Measurements from ENCODE around the gene DLG1. TPM values are rescaled to one million over a fixed set of nuclear protein-coding genes. Genes with fewer than 3 reads are reported as not detected.

DLG1 gene
- total RNA-seq, 1 experiment from 2014 or later, result 90.2 TPM

GRCh38 chr3:197167549-197167948, 130.9 kb downstream of the DLG1 start:
- Histone ChIP-seq H3K36me3 (ENCODE audit: control insufficient read depth, insufficient read depth, low read length) (no peaks in the 10 kb centered on the region), H3K9me3 (ENCODE audit: control insufficient read depth, insufficient read depth, low read depth, low read length) (no peaks in the 10 kb centered on the region), H3K4me3 (ENCODE audit: low read depth in 2 of 2, low read length in 2 of 2) (no peak overlapping the region), H3K4me1 (ENCODE audit: control insufficient read depth, insufficient read depth, low read length) (no peaks in the 10 kb centered on the region), H3K27me3 (ENCODE audit: control insufficient read depth, insufficient read depth, low read length) (no peaks in the 10 kb centered on the region), H3K27ac (ENCODE audit: low read length) (no peak overlapping the region)
- ChIA-PET CTCF (no interaction called here), POLR2A (no interaction called here)
- BruUV-seq (replicated peaks), result no TSS peak
- ATAC-seq (no peak), DNase-seq (ENCODE audit: low read depth, low spot score) (no peak)
- TF ChIP-seq, protein P1, sequence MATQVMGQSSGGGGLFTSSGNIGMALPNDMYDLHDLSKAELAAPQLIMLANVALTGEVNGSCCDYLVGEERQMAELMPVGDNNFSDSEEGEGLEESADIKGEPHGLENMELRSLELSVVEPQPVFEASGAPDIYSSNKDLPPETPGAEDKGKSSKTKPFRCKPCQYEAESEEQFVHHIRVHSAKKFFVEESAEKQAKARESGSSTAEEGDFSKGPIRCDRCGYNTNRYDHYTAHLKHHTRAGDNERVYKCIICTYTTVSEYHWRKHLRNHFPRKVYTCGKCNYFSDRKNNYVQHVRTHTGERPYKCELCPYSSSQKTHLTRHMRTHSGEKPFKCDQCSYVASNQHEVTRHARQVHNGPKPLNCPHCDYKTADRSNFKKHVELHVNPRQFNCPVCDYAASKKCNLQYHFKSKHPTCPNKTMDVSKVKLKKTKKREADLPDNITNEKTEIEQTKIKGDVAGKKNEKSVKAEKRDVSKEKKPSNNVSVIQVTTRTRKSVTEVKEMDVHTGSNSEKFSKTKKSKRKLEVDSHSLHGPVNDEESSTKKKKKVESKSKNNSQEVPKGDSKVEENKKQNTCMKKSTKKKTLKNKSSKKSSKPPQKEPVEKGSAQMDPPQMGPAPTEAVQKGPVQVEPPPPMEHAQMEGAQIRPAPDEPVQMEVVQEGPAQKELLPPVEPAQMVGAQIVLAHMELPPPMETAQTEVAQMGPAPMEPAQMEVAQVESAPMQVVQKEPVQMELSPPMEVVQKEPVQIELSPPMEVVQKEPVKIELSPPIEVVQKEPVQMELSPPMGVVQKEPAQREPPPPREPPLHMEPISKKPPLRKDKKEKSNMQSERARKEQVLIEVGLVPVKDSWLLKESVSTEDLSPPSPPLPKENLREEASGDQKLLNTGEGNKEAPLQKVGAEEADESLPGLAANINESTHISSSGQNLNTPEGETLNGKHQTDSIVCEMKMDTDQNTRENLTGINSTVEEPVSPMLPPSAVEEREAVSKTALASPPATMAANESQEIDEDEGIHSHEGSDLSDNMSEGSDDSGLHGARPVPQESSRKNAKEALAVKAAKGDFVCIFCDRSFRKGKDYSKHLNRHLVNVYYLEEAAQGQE (IDR thresholded peaks at IDR 0.05; ENCODE audit: insufficient read depth in 1 of 2, low read depth in 2 of 2, low read length in 1 of 2), result no peak
- TF ChIP-seq, protein P2, sequence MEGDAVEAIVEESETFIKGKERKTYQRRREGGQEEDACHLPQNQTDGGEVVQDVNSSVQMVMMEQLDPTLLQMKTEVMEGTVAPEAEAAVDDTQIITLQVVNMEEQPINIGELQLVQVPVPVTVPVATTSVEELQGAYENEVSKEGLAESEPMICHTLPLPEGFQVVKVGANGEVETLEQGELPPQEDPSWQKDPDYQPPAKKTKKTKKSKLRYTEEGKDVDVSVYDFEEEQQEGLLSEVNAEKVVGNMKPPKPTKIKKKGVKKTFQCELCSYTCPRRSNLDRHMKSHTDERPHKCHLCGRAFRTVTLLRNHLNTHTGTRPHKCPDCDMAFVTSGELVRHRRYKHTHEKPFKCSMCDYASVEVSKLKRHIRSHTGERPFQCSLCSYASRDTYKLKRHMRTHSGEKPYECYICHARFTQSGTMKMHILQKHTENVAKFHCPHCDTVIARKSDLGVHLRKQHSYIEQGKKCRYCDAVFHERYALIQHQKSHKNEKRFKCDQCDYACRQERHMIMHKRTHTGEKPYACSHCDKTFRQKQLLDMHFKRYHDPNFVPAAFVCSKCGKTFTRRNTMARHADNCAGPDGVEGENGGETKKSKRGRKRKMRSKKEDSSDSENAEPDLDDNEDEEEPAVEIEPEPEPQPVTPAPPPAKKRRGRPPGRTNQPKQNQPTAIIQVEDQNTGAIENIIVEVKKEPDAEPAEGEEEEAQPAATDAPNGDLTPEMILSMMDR (IDR thresholded peaks at IDR 0.05), result no peak
- no peak for TF ChIP-seq POLR2AphosphoS5 (IDR thresholded peaks at IDR 0.05; ENCODE audit: low read depth, low read length)
- intact Hi-C loops (cut with micrococcal nuclease; ENCODE audit: unreplicated experiment), result no loop called here
- in situ Hi-C loops (cut with HindIII; ENCODE audit: low pct_unique_long_range_greater_than_20kb, low sequenced_read_pairs), result no loop called here

DNA sequence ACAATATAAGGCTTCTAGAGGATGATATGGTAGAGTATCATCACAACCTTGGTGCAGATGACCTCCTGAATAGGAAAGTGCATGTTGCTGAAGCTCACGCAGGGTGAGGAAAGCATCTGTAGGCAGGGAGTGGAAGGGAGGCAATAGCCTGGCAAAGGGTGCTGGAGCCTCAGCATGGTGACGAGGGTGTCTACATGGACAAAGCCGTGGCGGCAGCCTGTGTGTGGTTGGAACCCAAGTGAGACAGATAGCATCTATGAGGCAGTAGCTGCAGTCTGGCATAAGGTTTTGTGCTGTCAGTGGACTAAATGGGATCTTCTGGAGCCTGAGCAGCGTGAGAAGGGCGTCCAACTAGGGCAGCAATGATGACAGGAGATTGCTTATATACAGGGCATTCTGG, 132.5 kb downstream of the DLG1 start:
- ATAC-seq, result no peak
- no TSS peak for BruUV-seq (replicated peaks)
- no peak for DNase-seq (ENCODE audit: low read depth, low spot score)
- in situ Hi-C loops (cut with HindIII; ENCODE audit: low pct_unique_long_range_greater_than_20kb, low sequenced_read_pairs), result no loop called here
- TF ChIP-seq SIN3A (IDR thresholded peaks at IDR 0.05; ENCODE audit: borderline replicate concordance, insufficient read depth, low read depth, low read length) (no peak), POLR2AphosphoS5 (IDR thresholded peaks at IDR 0.05; ENCODE audit: low read depth, low read length) (no peak), TCF7L2 (IDR thresholded peaks at IDR 0.05; ENCODE audit: low read depth, low read length) (no peak)
- TF ChIP-seq, protein P1 (IDR thresholded peaks at IDR 0.05; ENCODE audit: insufficient read depth in 1 of 2, low read depth in 2 of 2, low read length in 1 of 2), result no peak
- TF ChIP-seq, protein P2 (IDR thresholded peaks at IDR 0.05), result no peak
- POLR2A ChIA-PET, result no interaction called here
- Histone ChIP-seq H3K9me3 (ENCODE audit: control insufficient read depth, insufficient read depth, low read depth, low read length) (no peaks in the 10 kb centered on the region), H3K27ac (ENCODE audit: low read length) (no peak overlapping the region), H3K4me1 (ENCODE audit: control insufficient read depth, insufficient read depth, low read length) (no peaks in the 10 kb centered on the region), H3K36me3 (ENCODE audit: control insufficient read depth, insufficient read depth, low read length) (no peaks in the 10 kb centered on the region), H3K4me3 (ENCODE audit: low read depth in 2 of 2, low read length in 2 of 2) (no peak overlapping the region), H3K27me3 (ENCODE audit: control insufficient read depth, insufficient read depth, low read length) (no peaks in the 10 kb centered on the region)
- intact Hi-C loops (cut with micrococcal nuclease; ENCODE audit: unreplicated experiment), result no loop called here
- CTCF ChIA-PET, result no interaction called here
